Upper lobe of left lung (tissue), 6 donors: ENCODE results near the gene ARFGAP1. TPM values are rescaled to one million over a fixed set of nuclear protein-coding genes. Genes with fewer than 3 reads are reported as not detected.

ENCODE experiments used
- ATAC-seq, 2 donors: fragments of 200-7000 bp; cut with Tn5 transposase; one replicate each; pipeline ENCODE4 v1.9.1; 2022; ENCODE audit warnings: mild to moderate bottlenecking in 2 of 2, moderate library complexity in 2 of 2; ENCODE audit not compliant: low FRiP score in 2 of 2
- DNase-seq, 2 donors: peaks; one replicate each; pipeline ENCODE4 v3.0.0-alpha.2; 2019 to 2020
- H3K27ac ChIP-seq, 4 donors: fragments of 200-600 bp; sonication (generic); one replicate each; pipeline ENCODE4 v1.5.1; 2016 to 2019
- H3K27me3 ChIP-seq, 4 donors: fragments of 200-600 bp; sonication (generic); one replicate each; pipeline ENCODE4 v1.5.1; 2017 to 2019
- H3K36me3 ChIP-seq, 4 donors: fragments of 200-600 bp; sonication (generic); one replicate each; pipeline ENCODE4 v1.5.1; 2016 to 2019
- H3K4me1 ChIP-seq, 4 donors: fragments of 200-600 bp; sonication (generic); one replicate each; pipeline ENCODE4 v1.5.1; 2018 to 2019
- H3K4me3 ChIP-seq, 4 donors: fragments of 200-600 bp; sonication (generic); one replicate each; pipeline ENCODE4 v1.5.1; 2017 to 2019; ENCODE audit warnings: mild to moderate bottlenecking in 2 of 4, moderate library complexity in 1 of 4
- H3K9me3 ChIP-seq, 4 donors: fragments of 200-600 bp; sonication (generic); one replicate each; pipeline ENCODE4 v1.5.1; 2018 to 2019
- EP300 ChIP-seq, 4 donors: sonication (generic); formaldehyde crosslinking; IDR thresholded peaks; one replicate each; pipeline ENCODE4 v1.5.1; 2017; ENCODE audit warnings: antibody characterized with exemption in 4 of 4, control low read depth in 2 of 4
- POLR2A ChIP-seq, 4 donors: fragments of 450-650 bp; IDR thresholded peaks; one replicate each; pipeline ENCODE4 v1.5.1; 2016 to 2017; ENCODE audit warnings: antibody characterized with exemption in 4 of 4, mild to moderate bottlenecking in 2 of 4
- POLR2AphosphoS5 ChIP-seq, 2 donors: sonication (generic); formaldehyde crosslinking; IDR thresholded peaks; one replicate each; pipeline ENCODE4 v1.5.1; 2017; ENCODE audit warnings: antibody characterized with exemption in 2 of 2
- WGBS, 2 donors: methylation state at CpG; one replicate each; pipeline ENCODE4 v1.1.5; 2017 to 2018; 5-methylcytosine and 5-hydroxymethylcytosine counted together
- total RNA-seq, 6 donors: library from RNA; depleted of rRNA in 4 of 6; stranded (reverse); fragments of >200 nt in 4 of 6; gene quantifications; one replicate each; pipeline versions ENCODE4 v1.1.0 to v1.2.1, GENCODE V29; 2016 to 2021
- TF ChIP-seq, protein P1 (sequence below), 6 experiments: fragments of 450-650 bp in 4 of 6; fragments of 200-600 bp in 2 of 6; sonication (generic) in 2 of 6; IDR thresholded peaks; one replicate each; pipeline ENCODE4 v1.5.1; 2016 to 2019; ENCODE audit warnings: antibody characterized with exemption in 6 of 6
- donor health status: DM: no; HTN: no; CAD: no; lungs with moderate emphysema.
- donor health status: DM: no; HTN: yes; CAD: no; lungs with severe emphysema.

ARFGAP1 gene
- total RNA-seq, 6 donors from 2014 or later = 39.8 to 169 (median 84.7) TPM

DNA sequence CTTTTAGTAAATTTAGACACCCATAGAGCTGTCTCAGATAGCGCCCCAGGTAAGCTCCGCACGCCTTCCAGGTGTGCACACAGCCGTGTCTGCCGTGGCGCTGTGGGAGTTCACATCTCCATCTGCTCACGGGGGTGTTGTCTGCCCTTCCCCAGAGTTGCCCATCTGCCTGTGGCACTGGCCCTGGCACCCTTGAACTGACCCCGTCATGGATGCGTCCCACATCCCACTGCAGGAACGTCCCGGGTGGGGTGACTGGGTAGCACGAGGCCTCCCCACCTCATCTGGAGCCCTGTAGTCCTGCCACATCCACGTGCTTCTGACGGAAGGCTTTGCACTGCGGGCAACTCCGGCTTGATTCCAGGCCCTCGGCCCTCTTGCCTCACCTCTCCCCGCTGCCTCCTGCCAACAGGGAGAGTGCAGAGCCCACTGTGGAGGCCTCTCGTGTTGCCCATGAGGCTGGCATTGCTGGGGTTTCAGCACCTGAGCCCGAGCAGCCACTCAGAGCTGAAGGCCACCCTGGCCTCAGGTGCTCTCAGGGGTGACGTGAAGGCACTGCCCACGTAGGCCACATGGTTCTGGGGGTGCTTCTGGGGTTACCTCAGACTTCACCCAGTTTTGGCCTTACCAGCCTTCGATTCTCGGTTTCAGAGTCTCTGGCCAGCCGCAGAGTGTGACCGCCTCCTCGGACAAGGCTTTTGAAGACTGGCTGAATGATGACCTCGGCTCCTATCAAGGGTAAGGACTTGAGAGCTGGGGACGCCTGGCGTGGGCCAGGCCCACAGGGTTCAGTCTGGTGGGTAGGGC, 5.1 kb downstream of the ARFGAP1 start:
- no peak overlapping the region for H3K4me3 ChIP-seq
- ATAC-seq = no peak
- H3K36me3 ChIP-seq = peaks cover 9 to 71% (median 64%) of the 10 kb centered on the region in 4 donors
- 91 to 97% methylated on average over 15 to 28 of the region's 30 CpGs for WGBS, 2 donors
- DNase-seq = no peak
- no peaks in the 10 kb centered on the region for H3K27me3 ChIP-seq
- TF ChIP-seq, protein P1, sequence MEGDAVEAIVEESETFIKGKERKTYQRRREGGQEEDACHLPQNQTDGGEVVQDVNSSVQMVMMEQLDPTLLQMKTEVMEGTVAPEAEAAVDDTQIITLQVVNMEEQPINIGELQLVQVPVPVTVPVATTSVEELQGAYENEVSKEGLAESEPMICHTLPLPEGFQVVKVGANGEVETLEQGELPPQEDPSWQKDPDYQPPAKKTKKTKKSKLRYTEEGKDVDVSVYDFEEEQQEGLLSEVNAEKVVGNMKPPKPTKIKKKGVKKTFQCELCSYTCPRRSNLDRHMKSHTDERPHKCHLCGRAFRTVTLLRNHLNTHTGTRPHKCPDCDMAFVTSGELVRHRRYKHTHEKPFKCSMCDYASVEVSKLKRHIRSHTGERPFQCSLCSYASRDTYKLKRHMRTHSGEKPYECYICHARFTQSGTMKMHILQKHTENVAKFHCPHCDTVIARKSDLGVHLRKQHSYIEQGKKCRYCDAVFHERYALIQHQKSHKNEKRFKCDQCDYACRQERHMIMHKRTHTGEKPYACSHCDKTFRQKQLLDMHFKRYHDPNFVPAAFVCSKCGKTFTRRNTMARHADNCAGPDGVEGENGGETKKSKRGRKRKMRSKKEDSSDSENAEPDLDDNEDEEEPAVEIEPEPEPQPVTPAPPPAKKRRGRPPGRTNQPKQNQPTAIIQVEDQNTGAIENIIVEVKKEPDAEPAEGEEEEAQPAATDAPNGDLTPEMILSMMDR (IDR thresholded peaks at IDR 0.05) = no peak
- TF ChIP-seq EP300 (IDR thresholded peaks at IDR 0.05) (no peak), POLR2AphosphoS5 (IDR thresholded peaks at IDR 0.05) (no peak), POLR2A (IDR thresholded peaks at IDR 0.05) (no peak)
- peaks cover 13 to 23% (median 17%) of the 10 kb centered on the region in 4 donors for H3K4me1 ChIP-seq
- no peak overlapping the region for H3K27ac ChIP-seq
- no peaks in the 10 kb centered on the region for H3K9me3 ChIP-seq

DNA sequence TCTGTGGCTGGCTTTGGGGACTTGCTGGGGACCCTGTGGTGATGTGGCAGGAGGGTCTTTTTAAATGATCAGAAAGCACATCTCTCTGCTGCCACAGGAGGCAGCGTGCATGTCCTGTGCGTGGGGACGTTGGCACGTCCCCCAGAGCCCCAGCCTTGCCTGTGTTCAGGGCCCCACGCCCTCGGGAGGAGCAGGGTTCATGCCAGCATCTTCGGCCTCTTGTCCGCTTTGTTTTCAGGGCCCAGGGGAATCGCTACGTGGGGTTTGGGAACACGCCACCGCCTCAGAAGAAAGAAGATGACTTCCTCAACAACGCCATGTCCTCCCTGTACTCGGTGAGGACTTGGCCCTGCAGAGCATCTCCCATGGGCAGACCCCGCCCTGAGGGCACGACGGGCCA, 6.0 kb downstream of the ARFGAP1 start:
- peaks cover 9 to 81% (median 72%) of the 10 kb centered on the region in 4 donors for H3K36me3 ChIP-seq

DNA sequence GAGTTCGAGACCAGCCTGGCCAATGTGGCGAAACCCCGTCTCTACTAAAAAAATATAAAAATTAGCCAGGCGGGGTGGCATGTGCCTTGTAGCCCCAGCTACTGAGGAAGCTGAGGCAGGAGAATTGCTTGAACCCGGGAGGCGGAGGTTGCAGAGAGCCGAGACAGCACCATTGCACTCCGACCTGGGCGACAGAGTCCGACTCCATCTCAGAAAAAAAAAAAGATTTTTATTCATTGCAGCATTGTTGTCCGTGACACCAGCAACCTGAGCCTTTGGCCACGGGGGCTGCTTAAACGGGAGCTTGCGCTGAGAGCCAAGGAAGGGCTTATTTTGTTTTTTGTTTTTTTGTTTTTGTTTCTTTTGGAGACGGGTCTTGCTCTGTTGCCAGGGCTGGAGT, 7.3 kb downstream of the ARFGAP1 start:
- no peak for TF ChIP-seq EP300 (IDR thresholded peaks at IDR 0.05)
- TF ChIP-seq, protein P1 (IDR thresholded peaks at IDR 0.05) = no peak
- no peak for TF ChIP-seq POLR2A (IDR thresholded peaks at IDR 0.05)
- no peak for TF ChIP-seq POLR2AphosphoS5 (IDR thresholded peaks at IDR 0.05)
- H3K9me3 ChIP-seq = no peaks in the 10 kb centered on the region
- peaks cover 9 to 94% (median 81%) of the 10 kb centered on the region in 4 donors for H3K36me3 ChIP-seq
- WGBS, 2 donors = 94% methylated on average over 15 of the region's 15 CpGs
- DNase-seq (no peak), ATAC-seq (no peak)
- H3K27me3 ChIP-seq = no peaks in the 10 kb centered on the region
- H3K27ac ChIP-seq = no peak overlapping the region
- no peak overlapping the region for H3K4me3 ChIP-seq
- peaks cover 0 to 4% (median under 1%) of the 10 kb centered on the region in 4 donors for H3K4me1 ChIP-seq

More for the DNA sequence above, 6.0 kb downstream of the ARFGAP1 start:
- no peaks in the 10 kb centered on the region for H3K27me3 ChIP-seq
- TF ChIP-seq POLR2AphosphoS5 (IDR thresholded peaks at IDR 0.05) (no peak), POLR2A (IDR thresholded peaks at IDR 0.05) (no peak), EP300 (IDR thresholded peaks at IDR 0.05) (no peak)
- TF ChIP-seq, protein P1 (IDR thresholded peaks at IDR 0.05) = no peak
- ATAC-seq = no peak
- 88 to 90% methylated on average over 10 to 17 of the region's 17 CpGs for WGBS, 2 donors
- no peak overlapping the region for H3K4me3 ChIP-seq
- H3K27ac ChIP-seq = no peak overlapping the region
- peaks cover 10 to 17% (median 13%) of the 10 kb centered on the region in 4 donors for H3K4me1 ChIP-seq
- DNase-seq = no peak
- no peaks in the 10 kb centered on the region for H3K9me3 ChIP-seq

DNA sequence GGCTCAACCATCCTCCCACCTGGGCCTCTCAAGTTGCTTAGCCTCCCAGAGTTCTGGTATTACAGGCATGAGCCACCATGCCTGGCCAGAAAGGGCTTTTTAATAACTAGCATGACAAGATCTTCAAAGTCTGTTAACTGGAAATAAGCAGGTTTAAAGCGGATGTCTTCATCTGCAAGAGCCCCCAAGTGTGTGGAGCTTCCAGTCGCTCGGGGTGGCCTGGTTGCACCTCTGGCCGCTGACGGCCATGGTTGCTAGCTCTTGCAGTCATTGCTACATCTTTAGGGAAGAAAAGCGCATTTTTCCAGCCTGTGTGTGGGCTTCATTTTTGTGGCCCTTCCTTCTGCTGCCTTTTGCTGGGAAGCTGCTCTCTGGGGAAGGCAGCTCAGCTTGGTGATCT, 7.8 kb downstream of the ARFGAP1 start:
- Histone ChIP-seq H3K9me3 (no peaks in the 10 kb centered on the region), H3K27ac (no peak overlapping the region), H3K36me3 (peaks cover 9 to 98% (median 84%) of the 10 kb centered on the region in 4 donors), H3K4me3 (no peak overlapping the region), H3K27me3 (no peaks in the 10 kb centered on the region), H3K4me1 (no peaks in the 10 kb centered on the region)
- WGBS, 2 donors = 93 to 96% methylated on average over 6 of the region's 6 CpGs
- DNase-seq (no peak), ATAC-seq (no peak)
- TF ChIP-seq EP300 (IDR thresholded peaks at IDR 0.05) = no peak
- no peak for TF ChIP-seq POLR2A (IDR thresholded peaks at IDR 0.05)
- TF ChIP-seq, protein P1 (IDR thresholded peaks at IDR 0.05) = no peak
- no peak for TF ChIP-seq POLR2AphosphoS5 (IDR thresholded peaks at IDR 0.05)
